ENCODE results near the gene HLCS.

The HLCS gene

DNA sequence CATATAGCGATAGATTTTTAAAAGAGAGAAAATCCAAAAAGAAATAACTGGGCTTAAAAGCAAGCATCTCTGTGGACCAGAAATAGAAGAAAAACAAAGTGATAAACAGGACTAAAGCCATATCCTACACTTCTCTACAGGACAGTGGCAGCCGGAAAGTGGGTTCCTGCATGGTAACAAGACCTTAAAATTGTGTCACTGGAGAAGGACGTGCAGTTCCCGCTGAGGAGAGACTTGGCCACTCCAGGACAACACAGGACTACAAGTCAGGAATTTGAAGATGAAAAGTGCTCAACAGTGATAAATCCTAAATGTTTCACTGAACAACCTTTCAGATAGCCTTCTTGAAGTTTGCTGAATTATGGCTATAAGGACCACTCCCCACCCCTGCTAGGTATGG, 1.9 kb upstream of the HLCS start:
- H3K4me3 ChIP-seq (ENCODE audit: low read length), result no peak overlapping the region
- no peaks in the 10 kb centered on the region; the same call in 1 of the 2 replicates for H3K27me3 ChIP-seq (ENCODE audit: control insufficient read depth, insufficient read depth, low read length)
- no peaks in the 10 kb centered on the region for H3K9me3 ChIP-seq (ENCODE audit: control insufficient read depth, insufficient read depth, low read length)
- no peaks in the 10 kb centered on the region for H3K4me1 ChIP-seq (ENCODE audit: control insufficient read depth, insufficient read depth, low read length)
- no CpG with 5 or more reads among the region's 4 CpGs for WGBS (ENCODE audit: insufficient coverage, insufficient read length)
- no peaks in the 10 kb centered on the region for H3K36me3 ChIP-seq (ENCODE audit: control insufficient read depth, insufficient read depth, low read length)
- DNase-seq (ENCODE audit: low read depth, low spot score), result no peak
- H3K27ac ChIP-seq (ENCODE audit: low read length), result no peak overlapping the region

GRCh38 chr21:36966821-36967768, 626 bp upstream of the HLCS start:
- no CpG with 5 or more reads among the region's 34 CpGs for WGBS (ENCODE audit: insufficient coverage, insufficient read length)

DNA sequence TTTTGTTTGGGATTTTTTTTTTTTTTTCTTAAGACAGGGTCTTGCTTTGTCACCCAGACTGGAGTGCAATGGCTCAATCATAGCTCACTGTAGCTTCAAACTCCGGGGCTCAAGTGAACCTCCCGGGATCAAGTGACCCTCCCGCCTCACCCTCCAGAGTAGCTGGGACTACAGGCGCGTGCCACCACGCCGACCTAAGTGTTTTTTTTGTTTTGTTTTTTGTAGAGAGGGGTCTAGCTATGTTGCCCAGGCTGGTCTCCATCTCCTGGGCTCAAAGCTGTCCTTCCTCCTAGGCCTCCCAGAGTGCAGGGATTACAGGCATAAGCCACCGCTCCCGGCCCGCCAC, 776 bp downstream of the HLCS start:
- Histone ChIP-seq H3K27ac (ENCODE audit: low read length) (no peak overlapping the region), H3K4me3 (ENCODE audit: low read length) (peak overlapping the region; percentile 58; the same call in 1 of the 2 replicates)
- no CpG with 5 or more reads among the region's 10 CpGs for WGBS (ENCODE audit: insufficient coverage, insufficient read length)

More at GRCh38 chr21:36966821-36967768, 626 bp upstream of the HLCS start:
- Histone ChIP-seq H3K4me3 (ENCODE audit: low read length) (peak overlapping the region; percentile 58; the same call in 1 of the 2 replicates), H3K27ac (ENCODE audit: low read length) (no peak overlapping the region), H3K4me1 (ENCODE audit: control insufficient read depth, insufficient read depth, low read length) (no peaks in the 10 kb centered on the region), H3K27me3 (ENCODE audit: control insufficient read depth, insufficient read depth, low read length) (no peaks in the 10 kb centered on the region; the same call in 1 of the 2 replicates), H3K36me3 (ENCODE audit: control insufficient read depth, insufficient read depth, low read length) (no peaks in the 10 kb centered on the region), H3K9me3 (ENCODE audit: control insufficient read depth, insufficient read depth, low read length) (no peaks in the 10 kb centered on the region)
- DNase-seq (ENCODE audit: low read depth, low spot score), result no peak

GRCh38 chr21:36964827-36965719, 1.4 kb downstream of the HLCS start:
- DNase-seq (ENCODE audit: low read depth, low spot score), result no peak
- Histone ChIP-seq H3K4me3 (ENCODE audit: low read length) (no peak overlapping the region), H3K36me3 (ENCODE audit: control insufficient read depth, insufficient read depth, low read length) (no peaks in the 10 kb centered on the region), H3K9me3 (ENCODE audit: control insufficient read depth, insufficient read depth, low read length) (no peaks in the 10 kb centered on the region), H3K4me1 (ENCODE audit: control insufficient read depth, insufficient read depth, low read length) (no peaks in the 10 kb centered on the region), H3K27me3 (ENCODE audit: control insufficient read depth, insufficient read depth, low read length) (no peaks in the 10 kb centered on the region; the same call in 1 of the 2 replicates), H3K27ac (ENCODE audit: low read length) (no peak overlapping the region)
- no CpG with 5 or more reads among the region's 8 CpGs for WGBS (ENCODE audit: insufficient coverage, insufficient read length)

More for the DNA sequence above, 776 bp downstream of the HLCS start:
- Histone ChIP-seq H3K9me3 (ENCODE audit: control insufficient read depth, insufficient read depth, low read length) (no peaks in the 10 kb centered on the region), H3K4me1 (ENCODE audit: control insufficient read depth, insufficient read depth, low read length) (no peaks in the 10 kb centered on the region), H3K27me3 (ENCODE audit: control insufficient read depth, insufficient read depth, low read length) (no peaks in the 10 kb centered on the region; the same call in 1 of the 2 replicates), H3K36me3 (ENCODE audit: control insufficient read depth, insufficient read depth, low read length) (no peaks in the 10 kb centered on the region)
- no peak for DNase-seq (ENCODE audit: low read depth, low spot score)

DNA sequence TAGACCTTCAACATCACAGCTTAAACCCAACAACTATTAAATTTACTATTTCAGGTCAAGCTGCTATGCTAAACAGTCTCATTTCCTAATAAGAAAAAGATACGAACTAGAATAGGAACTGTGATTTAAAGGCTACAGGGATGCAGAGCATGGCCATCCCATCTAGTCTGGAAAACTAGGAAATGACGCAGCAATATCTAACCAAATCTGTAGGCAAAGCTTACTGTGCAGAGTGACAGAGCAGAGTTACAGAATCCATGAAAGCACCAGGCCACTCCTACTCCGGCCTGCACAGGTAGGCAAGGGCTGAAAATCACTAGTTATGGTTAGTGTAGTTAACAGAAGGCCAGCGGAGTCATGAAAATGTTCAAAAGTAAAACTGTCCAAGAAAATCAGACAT, 2.1 kb downstream of the HLCS start:
- Histone ChIP-seq H3K9me3 (ENCODE audit: control insufficient read depth, insufficient read depth, low read length) (no peaks in the 10 kb centered on the region), H3K4me3 (ENCODE audit: low read length) (no peak overlapping the region), H3K36me3 (ENCODE audit: control insufficient read depth, insufficient read depth, low read length) (no peaks in the 10 kb centered on the region), H3K27ac (ENCODE audit: low read length) (no peak overlapping the region), H3K27me3 (ENCODE audit: control insufficient read depth, insufficient read depth, low read length) (no peaks in the 10 kb centered on the region; the same call in 1 of the 2 replicates), H3K4me1 (ENCODE audit: control insufficient read depth, insufficient read depth, low read length) (no peaks in the 10 kb centered on the region)
- DNase-seq (ENCODE audit: low read depth, low spot score), result no peak
- WGBS (ENCODE audit: insufficient coverage, insufficient read length), result no CpG with 5 or more reads among the region's 4 CpGs

GRCh38 chr21:36962098-36962780, 4.2 kb downstream of the HLCS start:
- H3K36me3 ChIP-seq (ENCODE audit: control insufficient read depth, insufficient read depth, low read length), result no peaks in the 10 kb centered on the region
- H3K27ac ChIP-seq (ENCODE audit: low read length), result no peak overlapping the region
- DNase-seq (ENCODE audit: low read depth, low spot score), result no peak
- no CpG with 5 or more reads among the region's 11 CpGs for WGBS (ENCODE audit: insufficient coverage, insufficient read length)
- no peak overlapping the region for H3K4me3 ChIP-seq (ENCODE audit: low read length)
- H3K4me1 ChIP-seq (ENCODE audit: control insufficient read depth, insufficient read depth, low read length), result no peaks in the 10 kb centered on the region
- no peaks in the 10 kb centered on the region; the same call in 1 of the 2 replicates for H3K27me3 ChIP-seq (ENCODE audit: control insufficient read depth, insufficient read depth, low read length)
- H3K9me3 ChIP-seq (ENCODE audit: control insufficient read depth, insufficient read depth, low read length), result no peaks in the 10 kb centered on the region

GRCh38 chr21:36960676-36961284, 5.7 kb downstream of the HLCS start:
- no peaks in the 10 kb centered on the region; the same call in 1 of the 2 replicates for H3K27me3 ChIP-seq (ENCODE audit: control insufficient read depth, insufficient read depth, low read length)
- WGBS (ENCODE audit: insufficient coverage, insufficient read length), result no CpG with 5 or more reads among the region's 8 CpGs
- H3K4me3 ChIP-seq (ENCODE audit: low read length), result no peak overlapping the region
- no peak overlapping the region for H3K27ac ChIP-seq (ENCODE audit: low read length)
- DNase-seq (ENCODE audit: low read depth, low spot score), result no peak
- H3K4me1 ChIP-seq (ENCODE audit: control insufficient read depth, insufficient read depth, low read length), result no peaks in the 10 kb centered on the region
- H3K36me3 ChIP-seq (ENCODE audit: control insufficient read depth, insufficient read depth, low read length), result no peaks in the 10 kb centered on the region
- H3K9me3 ChIP-seq (ENCODE audit: control insufficient read depth, insufficient read depth, low read length), result no peaks in the 10 kb centered on the region

GRCh38 chr21:36959020-36959835, 7.2 kb downstream of the HLCS start:
- no peak overlapping the region for H3K4me3 ChIP-seq (ENCODE audit: low read length)
- no peaks in the 10 kb centered on the region for H3K27me3 ChIP-seq (ENCODE audit: control insufficient read depth, insufficient read depth, low read length)
- H3K4me1 ChIP-seq (ENCODE audit: control insufficient read depth, insufficient read depth, low read length), result no peaks in the 10 kb centered on the region
- H3K9me3 ChIP-seq (ENCODE audit: control insufficient read depth, insufficient read depth, low read length), result no peaks in the 10 kb centered on the region
- no peak for DNase-seq (ENCODE audit: low read depth, low spot score)
- H3K27ac ChIP-seq (ENCODE audit: low read length), result no peak overlapping the region
- H3K36me3 ChIP-seq (ENCODE audit: control insufficient read depth, insufficient read depth, low read length), result no peaks in the 10 kb centered on the region
- no CpG with 5 or more reads among the region's 17 CpGs for WGBS (ENCODE audit: insufficient coverage, insufficient read length)

- DNase-seq (ENCODE audit: low read depth, low spot score), result no peak
- no peaks in the 10 kb centered on the region for H3K27me3 ChIP-seq (ENCODE audit: control insufficient read depth, insufficient read depth, low read length)
- no CpG with 5 or more reads among the region's 4 CpGs for WGBS (ENCODE audit: insufficient coverage, insufficient read length)
Measured at GRCh38 chr21:36955783-36956182, 10.7 kb downstream of the HLCS start.

More at GRCh38 chr21:36955783-36956182, 10.7 kb downstream of the HLCS start:
- Histone ChIP-seq H3K4me1 (ENCODE audit: control insufficient read depth, insufficient read depth, low read length) (no peaks in the 10 kb centered on the region), H3K36me3 (ENCODE audit: control insufficient read depth, insufficient read depth, low read length) (no peaks in the 10 kb centered on the region), H3K9me3 (ENCODE audit: control insufficient read depth, insufficient read depth, low read length) (no peaks in the 10 kb centered on the region), H3K27ac (ENCODE audit: low read length) (no peak overlapping the region), H3K4me3 (ENCODE audit: low read length) (no peak overlapping the region)

All from iPS DF 6.9 (cell line).